Astrocyte of the spinal cord (primary cell): Measurements from ENCODE around the gene BCAS3.

ENCODE experiments used
- DNase-seq: peaks from one replicate; pipeline ENCODE4 v3.0.0; 2011; ENCODE audit warnings: low read depth, low spot score
- H3K4me3 ChIP-seq: 2 replicates; pipeline ENCODE4 v1.5.1; 2011; ENCODE audit warnings: low read depth, mild to moderate bottlenecking, low read length, moderate library complexity
- in situ Hi-C: cut with HindIII; loops from 2 replicates; pipeline ENCODE4 v1.10.0; 2017; ENCODE audit warnings: low sequenced_read_pairs
- TF ChIP-seq, protein P1 (sequence below): IDR thresholded peaks from 2 replicates; pipeline ENCODE4 v1.5.1; 2012; ENCODE audit warnings: low read depth, mild to moderate bottlenecking, low read length, inconsistent platforms

BCAS3 gene

DNA sequence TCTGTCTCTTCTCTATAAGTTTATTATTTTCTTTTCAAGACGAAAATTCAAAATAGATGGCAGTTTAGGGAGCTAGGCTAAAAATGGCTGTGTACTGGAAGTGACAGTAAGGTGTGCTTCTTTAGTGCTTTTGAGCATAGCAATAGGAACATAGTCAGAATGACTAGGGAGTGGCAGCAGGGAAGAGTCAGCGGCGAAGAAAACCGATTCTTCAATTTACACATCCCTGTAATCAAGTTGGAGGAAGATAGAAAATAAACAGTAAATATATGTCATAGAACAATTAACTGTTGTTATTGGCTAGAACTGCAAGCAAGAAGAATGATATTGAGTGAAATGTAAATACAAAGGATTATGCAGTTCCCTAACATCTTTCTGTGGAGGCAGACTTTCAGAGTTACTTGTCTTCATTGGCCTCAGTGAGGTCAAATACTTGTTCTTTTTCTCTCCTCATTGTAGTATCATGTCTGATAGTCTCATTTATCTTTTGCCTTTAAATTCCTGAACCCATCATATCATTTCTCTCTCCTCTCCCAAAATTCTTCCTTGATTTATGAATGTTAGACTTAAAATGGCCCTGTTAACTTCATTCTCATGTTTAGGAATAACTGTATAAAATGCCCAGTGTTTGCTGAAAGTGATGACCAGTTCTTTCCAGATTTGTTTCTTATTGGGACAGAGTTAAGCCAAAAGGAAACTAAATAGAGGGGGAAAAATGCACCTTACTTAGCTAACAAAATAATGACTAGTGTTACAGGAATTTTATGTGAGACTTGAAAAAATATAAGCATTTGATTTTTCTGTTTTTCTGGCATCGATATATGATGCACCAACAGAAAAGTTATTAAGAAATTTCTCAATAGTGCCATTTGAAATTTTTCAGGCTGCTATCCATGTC is 211.4 kb downstream of the BCAS3 start:
- DNase-seq = no peak
- in situ Hi-C loops = no loop called here
- H3K4me3 ChIP-seq = no peak overlapping the region
- TF ChIP-seq, protein P1, sequence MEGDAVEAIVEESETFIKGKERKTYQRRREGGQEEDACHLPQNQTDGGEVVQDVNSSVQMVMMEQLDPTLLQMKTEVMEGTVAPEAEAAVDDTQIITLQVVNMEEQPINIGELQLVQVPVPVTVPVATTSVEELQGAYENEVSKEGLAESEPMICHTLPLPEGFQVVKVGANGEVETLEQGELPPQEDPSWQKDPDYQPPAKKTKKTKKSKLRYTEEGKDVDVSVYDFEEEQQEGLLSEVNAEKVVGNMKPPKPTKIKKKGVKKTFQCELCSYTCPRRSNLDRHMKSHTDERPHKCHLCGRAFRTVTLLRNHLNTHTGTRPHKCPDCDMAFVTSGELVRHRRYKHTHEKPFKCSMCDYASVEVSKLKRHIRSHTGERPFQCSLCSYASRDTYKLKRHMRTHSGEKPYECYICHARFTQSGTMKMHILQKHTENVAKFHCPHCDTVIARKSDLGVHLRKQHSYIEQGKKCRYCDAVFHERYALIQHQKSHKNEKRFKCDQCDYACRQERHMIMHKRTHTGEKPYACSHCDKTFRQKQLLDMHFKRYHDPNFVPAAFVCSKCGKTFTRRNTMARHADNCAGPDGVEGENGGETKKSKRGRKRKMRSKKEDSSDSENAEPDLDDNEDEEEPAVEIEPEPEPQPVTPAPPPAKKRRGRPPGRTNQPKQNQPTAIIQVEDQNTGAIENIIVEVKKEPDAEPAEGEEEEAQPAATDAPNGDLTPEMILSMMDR = no peak

DNA sequence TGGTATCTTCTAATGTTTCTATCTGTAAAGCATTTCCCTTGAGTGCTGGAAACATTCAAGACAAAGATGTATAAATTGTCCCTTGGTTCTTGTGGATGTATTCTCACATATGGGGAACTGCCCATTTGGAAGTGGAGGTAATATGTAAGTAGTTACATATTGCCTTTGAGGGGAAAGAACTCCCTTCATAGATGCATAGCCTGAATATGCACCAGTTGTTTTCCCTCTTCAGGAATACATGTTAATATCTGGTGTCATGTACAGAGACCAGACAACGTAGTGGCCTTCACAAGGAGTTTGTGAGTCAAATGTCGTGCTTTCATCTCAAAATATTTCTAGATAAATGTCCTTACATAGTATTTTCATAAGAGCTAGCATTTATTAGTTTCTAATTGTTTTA is 213.5 kb downstream of the BCAS3 start:
- in situ Hi-C loops = no loop called here
- no peak for DNase-seq
- TF ChIP-seq, protein P1 = no peak
- H3K4me3 ChIP-seq = no peak overlapping the region

DNA sequence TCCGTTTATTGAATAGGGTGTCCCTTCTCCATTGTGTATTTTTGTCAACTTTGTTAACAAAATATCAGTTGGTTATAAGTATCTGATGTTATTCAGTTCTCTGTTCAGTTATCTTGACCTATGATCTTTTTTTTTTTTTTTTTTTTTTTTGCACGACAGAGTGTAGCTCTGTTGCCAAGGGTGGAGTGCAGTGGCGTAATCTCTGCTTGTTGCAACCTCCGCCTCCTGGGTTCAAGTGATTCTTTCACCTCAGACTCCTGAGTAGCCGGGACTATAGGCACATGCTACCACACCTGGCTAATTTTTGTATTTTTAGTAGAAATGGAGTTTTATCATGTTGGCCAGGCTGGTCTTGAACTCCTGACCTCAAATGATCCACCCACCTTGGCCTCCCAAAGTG is 215.8 kb downstream of the BCAS3 start:
- DNase-seq = no peak
- TF ChIP-seq, protein P1 = no peak
- no peak overlapping the region for H3K4me3 ChIP-seq
- in situ Hi-C loops = no loop called here

DNA sequence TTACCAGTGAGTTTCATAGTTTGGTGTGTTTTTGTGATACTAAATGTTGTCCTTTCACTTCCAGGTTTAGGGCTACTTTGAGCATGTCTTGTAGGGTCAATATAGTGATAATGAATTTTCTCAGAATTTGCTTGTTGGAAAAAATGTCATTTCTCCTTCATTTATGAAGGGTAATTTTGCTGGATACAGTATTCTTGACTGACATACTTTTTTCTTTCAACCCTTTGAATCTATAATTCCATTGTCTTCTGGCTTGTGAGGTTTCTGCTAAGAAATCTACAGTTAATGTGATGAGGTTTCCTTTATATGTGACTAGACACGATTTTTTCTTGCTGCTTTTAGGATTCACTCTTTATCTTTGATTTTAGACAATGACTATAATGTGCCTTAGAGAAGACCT is 219.3 kb downstream of the BCAS3 start:
- TF ChIP-seq, protein P1 = no peak
- in situ Hi-C loops = no loop called here
- H3K4me3 ChIP-seq = no peak overlapping the region
- DNase-seq = no peak

DNA sequence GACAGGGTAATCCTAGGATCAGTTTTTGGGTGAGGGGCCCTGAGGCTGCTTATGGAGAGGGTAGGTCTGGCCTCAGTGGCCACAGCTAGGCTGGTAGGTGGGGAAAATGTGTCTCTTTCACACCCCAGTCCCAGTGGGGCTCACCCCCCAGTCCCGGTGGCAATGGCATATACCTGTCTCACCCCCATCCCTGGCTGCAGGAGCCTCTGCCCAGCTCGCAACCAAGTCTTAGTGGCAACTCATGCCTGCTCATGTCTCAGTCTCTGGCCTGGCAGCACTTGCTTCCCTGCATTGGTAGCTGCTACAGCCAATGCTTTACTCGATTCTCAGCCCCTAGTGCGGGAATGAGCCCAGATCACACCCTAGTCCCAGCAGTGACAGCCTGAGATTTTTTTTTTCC is 221.5 kb downstream of the BCAS3 start:
- in situ Hi-C loops = no loop called here
- H3K4me3 ChIP-seq = no peak overlapping the region
- TF ChIP-seq, protein P1 = no peak
- no peak for DNase-seq

DNA sequence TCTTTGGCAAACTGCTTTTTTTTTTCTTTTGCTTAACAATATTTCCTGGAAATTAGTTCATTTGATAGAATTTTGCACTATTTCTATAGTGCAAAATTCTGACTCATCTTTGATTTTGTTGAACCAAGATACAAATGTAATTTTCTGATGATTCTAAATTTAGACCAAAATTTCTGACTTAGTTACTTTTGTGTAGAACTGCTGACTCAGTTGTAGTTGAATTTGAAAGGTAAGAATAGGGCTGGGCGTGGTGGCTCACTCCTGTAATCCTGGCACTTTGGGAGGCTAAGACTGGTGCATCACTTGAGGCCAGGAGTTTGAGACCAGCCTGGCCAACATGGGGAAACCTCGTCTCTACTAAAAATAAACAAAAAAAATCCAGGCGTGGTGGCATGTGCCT is 223.0 kb downstream of the BCAS3 start:
- no peak overlapping the region for H3K4me3 ChIP-seq
- TF ChIP-seq, protein P1 = no peak
- in situ Hi-C loops = no loop called here
- no peak for DNase-seq
